Heart left ventricle (tissue), 16 donors: Measurements from ENCODE around the gene ITK. TPM values are rescaled to one million over a fixed set of nuclear protein-coding genes. Genes with fewer than 3 reads are reported as not detected.

Source experiments
- ATAC-seq, 4 donors: fragments of 200-7000 bp; cut with Tn5 transposase; one replicate each; pipeline ENCODE4 v1.9.1; 2020 to 2022; ENCODE audit warnings: moderate library complexity in 4 of 4, mild to moderate bottlenecking in 3 of 4, moderate number of reproducible peaks in 1 of 4
- DNase-seq, 5 donors: peaks; one replicate each; pipeline ENCODE4 v3.0.0-alpha.2; 2020
- H3K27ac ChIP-seq, 12 donors: fragments of 200-600 bp; sonication (generic) in 4 of 12; one replicate each; pipeline versions ENCODE4 v1.5.0 to v1.8.0; 2016 to 2022; ENCODE audit warnings: mild to moderate bottlenecking in 2 of 12
- H3K27me3 ChIP-seq, 9 donors: fragments of 200-600 bp; sonication (generic) in 2 of 9; one replicate each; pipeline versions ENCODE4 v1.5.1 to v1.8.0; 2016 to 2022; ENCODE audit warnings: mild to moderate bottlenecking in 3 of 9
- H3K36me3 ChIP-seq, 9 donors: fragments of 200-600 bp; sonication (generic) in 2 of 9; one replicate each; pipeline versions ENCODE4 v1.5.0 to v1.8.0; 2018 to 2022; ENCODE audit warnings: mild to moderate bottlenecking in 2 of 9
- H3K4me1 ChIP-seq, 12 donors: fragments of 200-600 bp; sonication (generic) in 4 of 12; one replicate each; pipeline versions ENCODE4 v1.5.0 to v1.8.0; 2016 to 2022; ENCODE audit warnings: mild to moderate bottlenecking in 3 of 12
- H3K4me3 ChIP-seq, 12 donors: fragments of 200-600 bp; sonication (generic) in 4 of 12; one replicate each; pipeline versions ENCODE4 v1.5.0 to v1.8.0; 2017 to 2022; ENCODE audit warnings: mild to moderate bottlenecking in 9 of 12, moderate library complexity in 4 of 12
- H3K9me3 ChIP-seq, 12 donors: fragments of 200-600 bp; sonication (generic) in 4 of 12; one replicate each; pipeline versions ENCODE4 v1.5.0 to v1.8.0; 2016 to 2022; ENCODE audit warnings: mild to moderate bottlenecking in 1 of 12
- POLR2A ChIP-seq, 2 donors: fragments of 450-650 bp; IDR thresholded peaks; one replicate each; pipeline ENCODE4 v1.6.1; 2017; ENCODE audit warnings: antibody characterized with exemption in 2 of 2, mild to moderate bottlenecking in 2 of 2, moderate library complexity in 2 of 2
- WGBS, 4 donors: extraction: QIAGEN DNeasy Blood & Tissue Kit in 2 of 4; methylation state at CpG; one replicate each; pipeline versions ENCODE4 v1.1.5 to v1.1.7; 2013 to 2018; 5-methylcytosine and 5-hydroxymethylcytosine counted together
- intact Hi-C, 10 donors: fragments of 100-400 bp; cut with DNase I; formaldehyde crosslinking; loops; one replicate each; pipeline versions ENCODE4 v1.11.1 to v1.14.2; 2022
- polyA plus RNA-seq, 2 donors: library from polyadenylated mRNA; stranded (reverse); fragments of 200-250 nt; gene quantifications; one replicate each; pipeline ENCODE4 v1.2.3, GENCODE V29; 2013
- total RNA-seq, 9 donors: library from RNA; depleted of rRNA in 2 of 9; stranded (reverse); fragments of >200 nt in 2 of 9; fragmentation: NEBNext Ultra II Directional in 3 of 9; extraction: Animal tissue kit (Norgen Biotek cat#: 25700) in 3 of 9; gene quantifications; one replicate each; pipeline versions ENCODE4 v1.1.0 to v1.2.4, GENCODE V29; 2016 to 2023
- TF ChIP-seq, protein P1 (sequence below), 12 donors: fragments of 200-600 bp; sonication (generic) in 4 of 12; IDR thresholded peaks; one replicate each; pipeline versions ENCODE4 v1.5.0 to v1.8.0; 2018 to 2022; ENCODE audit warnings: antibody characterized with exemption in 12 of 12, mild to moderate bottlenecking in 5 of 12
- donor health status: ischemic (EF 13 %, LVEDD 7.1; RV severe dilation, severe dysfunction).
- donor health status: healthy with polysubstance abuse.
- donor health status: DM: no; HTN: yes; CAD: no.
- donor health status: DM: no; HTN: no; CAD: no.
- donor health status: ischemic (EF 25% LVEDD 6.9; RV normal size, moderate dysfunction).
- donor health status: ischemic (EF 25% LVEDD 5.7; RV mildly dilated, moderate dysfunction).
- donor health status: healthy.
- donor health status: DM: yes; HTN: yes; CAD: no.
- donor health status: ischemic (EF 35%, LVEDD 5.7; RV mildly dilated, moderate dysfunction).
- donor health status: nonischemic (EF 11% LVEDD 7.7; RV severe dilation, severe dysfunction).
- donor health status: DM: yes; HTN: yes; CAD: no.
- donor health status: PGD.
- donor health status: ischemic (EF 29% LVEDD 5.4; RV normal size, mild dysfunction).
- donor health status: nonischemic (EF 23%, LVEDD 6.1; RV moderate dilation, normal function).

Gene ITK
- total and polyA plus RNA-seq, 11 donors, result 0.09 to 7.3 (median 0.42) TPM

DNA sequence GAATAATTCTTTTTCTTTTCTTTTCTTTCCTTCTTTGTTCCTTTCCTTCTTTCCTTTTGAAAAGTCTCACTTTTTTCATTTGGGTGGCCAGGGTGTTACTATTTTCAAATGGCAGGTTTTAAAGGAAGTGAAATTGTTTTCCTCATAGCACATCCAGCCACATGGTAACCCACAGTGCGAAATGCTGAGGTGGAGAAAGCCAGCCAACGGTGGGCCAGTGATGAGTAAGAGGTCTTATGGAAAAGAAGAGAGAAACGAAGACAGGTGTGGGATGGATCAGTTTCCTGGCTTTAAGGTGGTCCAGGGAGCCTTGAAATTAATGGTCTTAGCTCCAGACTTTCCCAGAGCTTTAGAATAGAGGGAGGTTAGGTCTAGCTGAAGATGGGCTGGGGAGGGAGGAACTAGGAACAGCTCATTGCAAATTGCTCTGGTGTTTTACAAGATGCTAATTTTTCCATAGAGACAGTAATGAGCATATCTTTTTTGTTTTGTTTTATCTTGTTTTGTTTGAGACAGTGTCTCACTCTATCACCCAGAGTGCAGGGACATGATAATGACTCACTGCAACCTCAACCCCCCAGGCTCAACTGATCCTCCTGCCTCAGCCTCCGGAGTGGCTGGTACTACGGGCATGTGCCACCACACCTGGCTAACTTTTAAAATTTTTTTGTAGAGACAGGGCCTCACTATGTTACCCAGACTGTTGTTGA, 17.8 kb downstream of the ITK start:
- intact Hi-C loops, result no loop called here
- Histone ChIP-seq H3K4me3 (no peak overlapping the region), H3K27me3 (peaks cover 0 to 20% (median 0%) of the 10 kb centered on the region in 9 donors), H3K9me3 (no peaks in the 10 kb centered on the region), H3K36me3 (no peaks in the 10 kb centered on the region), H3K27ac (no peak overlapping the region), H3K4me1 (peaks cover 0 to 11% (median 0%) of the 10 kb centered on the region in 12 donors)
- ATAC-seq (no peak), DNase-seq (no peak)
- TF ChIP-seq, protein P1, sequence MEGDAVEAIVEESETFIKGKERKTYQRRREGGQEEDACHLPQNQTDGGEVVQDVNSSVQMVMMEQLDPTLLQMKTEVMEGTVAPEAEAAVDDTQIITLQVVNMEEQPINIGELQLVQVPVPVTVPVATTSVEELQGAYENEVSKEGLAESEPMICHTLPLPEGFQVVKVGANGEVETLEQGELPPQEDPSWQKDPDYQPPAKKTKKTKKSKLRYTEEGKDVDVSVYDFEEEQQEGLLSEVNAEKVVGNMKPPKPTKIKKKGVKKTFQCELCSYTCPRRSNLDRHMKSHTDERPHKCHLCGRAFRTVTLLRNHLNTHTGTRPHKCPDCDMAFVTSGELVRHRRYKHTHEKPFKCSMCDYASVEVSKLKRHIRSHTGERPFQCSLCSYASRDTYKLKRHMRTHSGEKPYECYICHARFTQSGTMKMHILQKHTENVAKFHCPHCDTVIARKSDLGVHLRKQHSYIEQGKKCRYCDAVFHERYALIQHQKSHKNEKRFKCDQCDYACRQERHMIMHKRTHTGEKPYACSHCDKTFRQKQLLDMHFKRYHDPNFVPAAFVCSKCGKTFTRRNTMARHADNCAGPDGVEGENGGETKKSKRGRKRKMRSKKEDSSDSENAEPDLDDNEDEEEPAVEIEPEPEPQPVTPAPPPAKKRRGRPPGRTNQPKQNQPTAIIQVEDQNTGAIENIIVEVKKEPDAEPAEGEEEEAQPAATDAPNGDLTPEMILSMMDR (IDR thresholded peaks at IDR 0.05), result no peak
- 51 to 60% (median 56%) methylated on average over 4 to 5 of the region's 5 CpGs for WGBS, 4 donors

DNA sequence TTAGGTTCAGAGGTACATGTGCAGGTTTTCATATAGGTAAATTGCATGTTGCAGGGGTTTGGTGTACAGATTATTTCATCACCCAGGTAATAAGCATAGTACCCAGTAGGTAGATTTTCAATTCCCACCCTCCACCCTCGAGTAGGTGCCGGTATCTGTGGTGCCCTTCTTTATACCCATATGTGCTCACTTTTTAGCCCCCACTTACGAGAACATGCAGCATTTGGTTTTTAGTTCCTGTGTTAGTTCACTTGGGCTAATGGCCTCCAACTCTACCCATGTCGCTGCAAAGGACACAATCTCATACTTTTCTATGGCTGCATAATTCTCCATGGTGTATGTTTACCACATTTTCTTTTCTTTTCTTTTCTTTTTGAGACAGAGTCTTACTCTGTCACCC, 21.2 kb downstream of the ITK start:
- Histone ChIP-seq H3K4me1 (peaks cover 0 to 15% (median 0%) of the 10 kb centered on the region in 12 donors), H3K36me3 (no peaks in the 10 kb centered on the region), H3K9me3 (peaks cover 0 to 9% (median 0%) of the 10 kb centered on the region in 12 donors), H3K27me3 (peaks cover 0 to 14% (median 0%) of the 10 kb centered on the region in 9 donors), H3K27ac (no peak overlapping the region), H3K4me3 (no peak overlapping the region)
- no peak for TF ChIP-seq POLR2A (IDR thresholded peaks at IDR 0.05)
- TF ChIP-seq, protein P1 (IDR thresholded peaks at IDR 0.05), result no peak
- intact Hi-C loops, result no loop called here
- ATAC-seq (no peak), DNase-seq (no peak)
- 70 to 86% (median 84%) methylated on average over 4 of the region's 4 CpGs for WGBS, 4 donors

DNA sequence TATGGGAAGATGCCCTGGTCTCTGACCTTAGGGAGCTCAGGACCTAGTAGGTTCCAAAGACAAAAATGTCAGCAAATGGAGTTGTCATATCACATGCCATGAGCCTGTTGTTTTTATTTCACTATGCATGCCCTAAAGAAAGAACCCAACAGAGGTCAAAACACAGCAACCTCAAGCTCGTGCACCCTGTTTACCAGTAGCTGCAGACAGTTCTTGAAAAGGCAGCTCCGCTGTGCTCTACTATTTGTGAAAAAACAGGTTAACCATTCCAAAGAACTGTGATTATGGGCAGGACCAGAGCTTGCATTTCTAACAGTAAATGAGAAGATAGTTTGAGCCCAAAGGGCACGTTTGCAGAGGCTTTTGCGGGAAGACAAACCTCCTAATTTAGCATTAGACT, 22.8 kb downstream of the ITK start:
- H3K27me3 ChIP-seq, result peaks cover 0 to 13% (median 0%) of the 10 kb centered on the region in 9 donors
- 80 to 87% (median 80%) methylated on average over 4 of the region's 4 CpGs for WGBS, 4 donors

DNA sequence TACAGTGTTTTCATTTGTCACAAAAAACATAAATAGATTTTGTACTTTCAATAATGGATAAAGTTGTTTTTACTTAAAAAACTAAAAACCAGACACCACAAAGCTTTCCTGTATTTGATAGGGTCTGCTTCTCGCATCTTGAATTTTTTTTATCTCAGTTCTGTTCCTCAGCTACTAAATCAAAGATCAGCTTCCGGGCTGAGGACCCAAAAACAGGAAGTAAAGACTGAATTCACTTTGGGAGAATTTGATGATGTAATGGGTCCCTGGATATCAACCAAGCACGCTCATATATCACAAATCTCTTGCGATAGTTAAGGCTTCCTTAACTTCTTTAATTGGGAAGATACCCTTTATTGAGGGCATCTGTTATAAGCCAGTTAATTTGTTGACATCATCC, 24.1 kb downstream of the ITK start:
- H3K4me1 ChIP-seq, result peaks cover 0 to 7% (median 0%) of the 10 kb centered on the region in 12 donors
- no peak overlapping the region for H3K4me3 ChIP-seq
- ATAC-seq (no peak), DNase-seq (no peak)
- H3K36me3 ChIP-seq, result no peaks in the 10 kb centered on the region
- H3K27me3 ChIP-seq, result no peaks in the 10 kb centered on the region
- no peak overlapping the region for H3K27ac ChIP-seq
- 44 to 52% (median 46%) methylated on average over 4 of the region's 4 CpGs for whole genome bisulfite sequencing, 4 donors
- intact Hi-C loops, result no loop called here
- TF ChIP-seq POLR2A (IDR thresholded peaks at IDR 0.05), result no peak
- TF ChIP-seq, protein P1 (IDR thresholded peaks at IDR 0.05), result no peak
- H3K9me3 ChIP-seq, result peaks cover 0 to 9% (median 0%) of the 10 kb centered on the region in 12 donors

More for the DNA sequence above, 22.8 kb downstream of the ITK start:
- H3K9me3 ChIP-seq, result peaks cover 0 to 9% (median 0%) of the 10 kb centered on the region in 12 donors
- ATAC-seq (no peak), DNase-seq (no peak)
- intact Hi-C loops, result no loop called here
- peaks cover 0 to 14% (median 0%) of the 10 kb centered on the region in 12 donors for H3K4me1 ChIP-seq
- H3K4me3 ChIP-seq, result no peak overlapping the region
- TF ChIP-seq, protein P1 (IDR thresholded peaks at IDR 0.05), result no peak
- TF ChIP-seq POLR2A (IDR thresholded peaks at IDR 0.05), result no peak
- H3K27ac ChIP-seq, result peak overlapping the region in 1 of 12 donors; percentile 29
- H3K36me3 ChIP-seq, result no peaks in the 10 kb centered on the region
